ENCODE data around the gene TRIM41.
"Not testable (repeated sequence)": the region's sequence is repeated elsewhere in the genome, so short reads cannot be mapped to it uniquely, and the experiment has no call there.

Gene TRIM41

GRCh38 chr5:181281077-181281983 is 58.2 kb downstream of the TRIM41 start:
- H3K27ac ChIP-seq, result peak overlapping the region; percentile 82
- TF ChIP-seq, protein P1, sequence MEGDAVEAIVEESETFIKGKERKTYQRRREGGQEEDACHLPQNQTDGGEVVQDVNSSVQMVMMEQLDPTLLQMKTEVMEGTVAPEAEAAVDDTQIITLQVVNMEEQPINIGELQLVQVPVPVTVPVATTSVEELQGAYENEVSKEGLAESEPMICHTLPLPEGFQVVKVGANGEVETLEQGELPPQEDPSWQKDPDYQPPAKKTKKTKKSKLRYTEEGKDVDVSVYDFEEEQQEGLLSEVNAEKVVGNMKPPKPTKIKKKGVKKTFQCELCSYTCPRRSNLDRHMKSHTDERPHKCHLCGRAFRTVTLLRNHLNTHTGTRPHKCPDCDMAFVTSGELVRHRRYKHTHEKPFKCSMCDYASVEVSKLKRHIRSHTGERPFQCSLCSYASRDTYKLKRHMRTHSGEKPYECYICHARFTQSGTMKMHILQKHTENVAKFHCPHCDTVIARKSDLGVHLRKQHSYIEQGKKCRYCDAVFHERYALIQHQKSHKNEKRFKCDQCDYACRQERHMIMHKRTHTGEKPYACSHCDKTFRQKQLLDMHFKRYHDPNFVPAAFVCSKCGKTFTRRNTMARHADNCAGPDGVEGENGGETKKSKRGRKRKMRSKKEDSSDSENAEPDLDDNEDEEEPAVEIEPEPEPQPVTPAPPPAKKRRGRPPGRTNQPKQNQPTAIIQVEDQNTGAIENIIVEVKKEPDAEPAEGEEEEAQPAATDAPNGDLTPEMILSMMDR (IDR thresholded peaks at IDR 0.05), result no peak
- TF ChIP-seq ZFX (IDR thresholded peaks at IDR 0.05; ENCODE audit: borderline replicate concordance), result no peak

DNA sequence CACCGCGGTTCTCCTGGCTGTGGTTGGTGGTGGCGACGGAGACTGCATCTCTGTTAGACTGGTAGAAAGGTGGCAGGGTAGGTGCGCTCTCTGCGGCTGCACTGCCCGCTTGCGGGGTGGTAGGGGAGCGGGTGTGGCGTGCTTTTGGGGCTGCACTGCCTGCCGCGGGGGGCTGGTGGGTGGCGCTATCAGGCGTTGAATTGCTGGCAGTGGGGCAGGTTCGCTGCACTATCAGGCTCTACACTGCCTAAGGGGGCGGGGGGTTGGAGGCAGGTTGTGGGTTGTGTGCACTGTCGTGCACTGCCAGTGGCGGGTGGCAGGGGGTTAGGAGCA is 58.9 kb downstream of the TRIM41 start:
- TF ChIP-seq, protein P1 (IDR thresholded peaks at IDR 0.05), result no peak
- TF ChIP-seq ZFX (IDR thresholded peaks at IDR 0.05; ENCODE audit: borderline replicate concordance), result no peak
- peak overlapping the region; percentile 82 for H3K27ac ChIP-seq

DNA sequence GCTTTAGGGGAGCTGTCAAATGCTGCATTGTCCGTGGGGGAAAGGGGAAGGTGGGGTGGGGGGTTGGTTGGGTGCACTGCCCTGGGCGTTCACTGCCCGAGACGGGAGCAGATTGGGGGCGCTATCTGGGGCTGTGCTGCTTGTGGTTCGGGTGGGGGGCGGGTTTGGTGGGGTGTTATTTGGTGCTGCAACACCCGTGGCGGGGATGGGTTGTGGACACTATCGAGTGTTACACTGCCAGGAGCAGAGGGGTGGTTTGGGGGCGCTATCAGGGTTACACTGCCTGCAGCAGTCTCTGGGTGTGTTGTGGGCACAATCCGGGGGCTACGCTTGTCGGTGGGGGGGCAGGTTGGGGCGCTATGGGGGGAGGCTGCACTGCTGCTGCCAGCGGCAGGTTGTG is 59.3 kb downstream of the TRIM41 start:
- not testable (repeated sequence) for H3K27ac ChIP-seq

GRCh38 chr5:181282874-181283273 is 59.8 kb downstream of the TRIM41 start:
- H3K27ac ChIP-seq, result no peak overlapping the region
- TF ChIP-seq, protein P1 (IDR thresholded peaks at IDR 0.05), result no peak
- TF ChIP-seq ZFX (IDR thresholded peaks at IDR 0.05; ENCODE audit: borderline replicate concordance), result no peak

- H3K27ac ChIP-seq, result no peak overlapping the region
- TF ChIP-seq ZFX (IDR thresholded peaks at IDR 0.05; ENCODE audit: borderline replicate concordance), result no peak
- TF ChIP-seq, protein P1 (IDR thresholded peaks at IDR 0.05), result no peak
Measured at GRCh38 chr5:181283347-181283746, 60.3 kb downstream of the TRIM41 start.

DNA sequence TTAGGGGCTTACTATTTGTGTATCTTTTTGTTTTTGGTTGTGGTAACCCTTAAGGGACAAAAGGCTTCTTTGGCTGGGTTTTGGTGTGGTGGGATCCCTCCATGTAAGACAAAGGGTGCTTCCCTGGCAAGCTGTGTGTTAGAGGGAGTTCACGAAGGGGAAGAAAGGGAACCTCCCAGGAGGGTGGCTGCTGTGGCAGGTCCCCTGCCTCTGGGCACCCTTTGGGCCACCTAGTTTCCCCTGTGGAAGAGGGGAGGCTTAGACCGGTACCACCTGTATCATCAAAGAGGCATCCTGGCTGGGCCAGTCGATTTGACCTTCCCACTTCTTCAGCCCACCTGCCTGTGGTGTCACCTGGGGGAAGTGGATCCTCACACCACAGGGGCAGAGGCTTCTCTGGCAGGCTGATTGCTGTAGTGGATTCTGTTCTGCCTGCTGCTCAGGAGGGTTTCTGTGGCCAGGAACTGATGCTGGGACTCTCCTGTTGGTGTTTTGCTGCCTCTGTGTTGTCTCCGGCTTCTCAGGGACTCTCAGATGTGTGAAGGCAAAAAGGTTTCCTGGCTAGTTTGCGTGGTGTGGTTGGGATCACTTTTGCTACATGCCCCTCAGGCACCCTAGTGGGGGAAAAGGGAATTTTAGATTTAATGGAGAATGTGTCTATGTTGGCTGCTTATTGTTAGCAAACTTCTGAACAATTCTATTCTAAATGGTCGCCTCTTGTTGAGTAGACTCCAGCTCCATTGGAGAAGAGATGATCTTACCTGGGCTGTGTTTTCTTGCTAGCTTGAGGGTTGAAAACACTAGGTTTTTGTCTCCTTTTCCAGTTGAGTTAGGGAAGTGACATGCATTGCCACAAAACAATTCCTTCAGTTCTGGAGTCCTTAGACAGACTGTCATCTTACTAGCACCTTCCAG is 61.0 kb downstream of the TRIM41 start:
- TF ChIP-seq, protein P1 (IDR thresholded peaks at IDR 0.05), result peak; percentile 27; the same call in 1 of the 2 replicates
- H3K27ac ChIP-seq, result not testable (repeated sequence)
